WTC11 (cell line): ENCODE results near the gene KNSTRN.

Experiments used
- CTCF ChIP-seq: fragments of 200-600 bp; IDR thresholded peaks from 2 replicates; pipeline ENCODE4 v1.8.0; 2022; ENCODE audit warnings: antibody characterized with exemption
- ELF4 ChIP-seq: sonication (generic); formaldehyde crosslinking; IDR thresholded peaks from 2 replicates; pipeline ENCODE4 v1.8.1; 2022; ENCODE audit warnings: low read depth, mild to moderate bottlenecking, moderate library complexity, missing genetic modification reagents
- MXD4 ChIP-seq: fragments of 250-450 bp; sonication (Bioruptor Pico); IDR thresholded peaks from 2 replicates; pipeline ENCODE4 v1.8.0; 2021; ENCODE audit warnings: mild to moderate bottlenecking, moderate library complexity, borderline replicate concordance
- NR3C1 ChIP-seq: sonication (generic); formaldehyde crosslinking; conservative IDR thresholded peaks from 2 replicates; pipeline ENCODE4 v1.8.1; 2023; ENCODE audit warnings: low read depth, mild to moderate bottlenecking, missing genetic modification reagents
- USF1 ChIP-seq: sonication (generic); formaldehyde crosslinking; IDR thresholded peaks from 2 replicates; pipeline ENCODE4 v1.8.0; 2022; ENCODE audit warnings: mild to moderate bottlenecking, missing genetic modification reagents
- ZNF317 ChIP-seq: sonication (generic); formaldehyde crosslinking; IDR thresholded peaks from 2 replicates; pipeline ENCODE4 v1.8.1; 2023; ENCODE audit warnings: low read depth, mild to moderate bottlenecking, moderate library complexity, missing genetic modification reagents, borderline replicate concordance
- ZNF416 ChIP-seq: fragments of 250-450 bp; sonication (Bioruptor Pico); IDR thresholded peaks from 2 replicates; pipeline ENCODE4 v1.9.0; 2021; ENCODE audit warnings: mild to moderate bottlenecking, inconsistent platforms
- TF ChIP-seq, protein P1 (sequence below): sonication (generic); formaldehyde crosslinking; IDR thresholded peaks from 2 replicates; pipeline ENCODE4 v1.8.1; 2023; ENCODE audit warnings: mild to moderate bottlenecking, moderate library complexity, missing genetic modification reagents

DNA sequence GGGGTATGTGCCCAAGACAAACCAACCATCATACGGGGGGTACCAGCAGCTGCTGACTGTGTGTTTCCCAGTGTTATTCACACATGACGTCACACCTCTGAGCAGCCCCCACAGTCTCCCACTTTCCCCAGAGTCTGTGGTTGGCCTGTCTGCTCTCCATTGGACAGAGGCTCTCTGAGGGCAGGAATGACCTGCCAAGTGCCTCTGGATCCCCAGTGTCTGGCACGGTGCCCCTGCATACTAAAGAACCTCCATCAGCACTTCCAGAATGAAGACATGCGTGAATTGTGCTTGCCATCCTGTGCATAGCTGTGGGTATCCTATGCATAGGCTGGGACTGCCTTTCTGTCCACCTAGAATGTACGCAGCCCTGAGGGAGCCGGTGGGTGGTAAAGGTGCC is 38.3 kb upstream of the KNSTRN start:
- TF ChIP-seq ZNF416 (CRISPR knock-in tag) (no peak), ZNF317 (CRISPR knock-in tag) (no peak), NR3C1 (CRISPR knock-in tag) (no peak), USF1 (no peak), CTCF (no peak), MXD4 (CRISPR knock-in tag) (no peak), ELF4 (CRISPR knock-in tag) (no peak)
- TF ChIP-seq, protein P1, sequence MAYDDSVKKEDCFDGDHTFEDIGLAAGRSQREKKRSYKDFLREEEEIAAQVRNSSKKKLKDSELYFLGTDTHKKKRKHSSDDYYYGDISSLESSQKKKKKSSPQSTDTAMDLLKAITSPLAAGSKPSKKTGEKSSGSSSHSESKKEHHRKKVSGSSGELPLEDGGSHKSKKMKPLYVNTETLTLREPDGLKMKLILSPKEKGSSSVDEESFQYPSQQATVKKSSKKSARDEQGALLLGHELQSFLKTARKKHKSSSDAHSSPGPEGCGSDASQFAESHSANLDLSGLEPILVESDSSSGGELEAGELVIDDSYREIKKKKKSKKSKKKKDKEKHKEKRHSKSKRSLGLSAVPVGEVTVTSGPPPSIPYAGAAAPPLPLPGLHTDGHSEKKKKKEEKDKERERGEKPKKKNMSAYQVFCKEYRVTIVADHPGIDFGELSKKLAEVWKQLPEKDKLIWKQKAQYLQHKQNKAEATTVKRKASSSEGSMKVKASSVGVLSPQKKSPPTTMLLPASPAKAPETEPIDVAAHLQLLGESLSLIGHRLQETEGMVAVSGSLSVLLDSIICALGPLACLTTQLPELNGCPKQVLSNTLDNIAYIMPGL, result no peak
